Left lung (tissue), 10 donors: ENCODE data around the gene ZNF594. TPM values are rescaled to one million over a fixed set of nuclear protein-coding genes. Genes with fewer than 3 reads are reported as not detected.
"Not testable (repeated sequence)": the region's sequence is repeated elsewhere in the genome, so short reads cannot be mapped to it uniquely, and the experiment has no call there.

Experiments used
- ATAC-seq: fragments of 200-7000 bp; cut with Tn5 transposase; one replicate; pipeline ENCODE4 v1.9.1; 2020; ENCODE audit warnings: moderate library complexity
- DNase-seq, 4 donors: peaks; one replicate each; pipeline ENCODE4 v3.0.0-alpha.2; 2013 to 2020
- H3K27ac ChIP-seq, 2 donors: fragments of 200-600 bp; sonication (generic) in 1 of 2; one replicate each; pipeline versions ENCODE4 v1.5.0 to v1.8.0; 2020 to 2021
- H3K27me3 ChIP-seq, 2 donors: fragments of 200-600 bp; sonication (generic) in 1 of 2; one replicate each; pipeline versions ENCODE4 v1.5.0 to v1.8.0; 2020 to 2021
- H3K36me3 ChIP-seq, 2 donors: fragments of 200-600 bp; sonication (generic) in 1 of 2; one replicate each; pipeline versions ENCODE4 v1.5.0 to v1.8.0; 2020 to 2021
- H3K4me1 ChIP-seq, 2 donors: fragments of 200-600 bp; one replicate each; pipeline ENCODE4 v1.8.0; 2021
- H3K4me3 ChIP-seq, 2 donors: fragments of 200-600 bp; sonication (generic) in 1 of 2; one replicate each; pipeline versions ENCODE4 v1.5.0 to v1.8.0; 2020 to 2021; ENCODE audit warnings: mild to moderate bottlenecking in 1 of 2
- H3K9me3 ChIP-seq, 2 donors: fragments of 200-600 bp; sonication (generic) in 1 of 2; one replicate each; pipeline versions ENCODE4 v1.5.0 to v1.8.0; 2020 to 2021
- CTCF ChIP-seq, 2 donors: fragments of 200-600 bp; sonication (generic) in 1 of 2; IDR thresholded peaks; one replicate each; pipeline versions ENCODE4 v1.5.0 to v1.8.0; 2021; ENCODE audit warnings: antibody characterized with exemption in 2 of 2
- intact Hi-C, 2 donors: fragments of 100-400 bp; cut with DNase I; formaldehyde crosslinking; loops; one replicate each; pipeline versions ENCODE4 v1.11.2 to v1.14.2; 2022
- polyA plus RNA-seq, 6 donors: library from polyadenylated mRNA; unstranded; fragments of 120-200 nt; gene quantifications; one replicate each; pipeline ENCODE4 v1.2.1, GENCODE V29; 2013; ENCODE audit not compliant: insufficient read length in 6 of 6
- total RNA-seq, 2 donors: library from RNA; stranded (reverse); fragmentation: NEBNext Ultra II Directional; extraction: Animal tissue kit (Norgen Biotek cat#: 25700); gene quantifications; one replicate each; pipeline ENCODE4 v1.2.1, GENCODE V29; 2021
- donor health status: DM: no; HTN: yes; CAD: no.
- donor health status: DM: no; HTN: no; CAD: no.

The ZNF594 gene
- total and polyA plus RNA-seq, 8 donors: 6.5 to 22.5 (median 19.1) TPM

DNA sequence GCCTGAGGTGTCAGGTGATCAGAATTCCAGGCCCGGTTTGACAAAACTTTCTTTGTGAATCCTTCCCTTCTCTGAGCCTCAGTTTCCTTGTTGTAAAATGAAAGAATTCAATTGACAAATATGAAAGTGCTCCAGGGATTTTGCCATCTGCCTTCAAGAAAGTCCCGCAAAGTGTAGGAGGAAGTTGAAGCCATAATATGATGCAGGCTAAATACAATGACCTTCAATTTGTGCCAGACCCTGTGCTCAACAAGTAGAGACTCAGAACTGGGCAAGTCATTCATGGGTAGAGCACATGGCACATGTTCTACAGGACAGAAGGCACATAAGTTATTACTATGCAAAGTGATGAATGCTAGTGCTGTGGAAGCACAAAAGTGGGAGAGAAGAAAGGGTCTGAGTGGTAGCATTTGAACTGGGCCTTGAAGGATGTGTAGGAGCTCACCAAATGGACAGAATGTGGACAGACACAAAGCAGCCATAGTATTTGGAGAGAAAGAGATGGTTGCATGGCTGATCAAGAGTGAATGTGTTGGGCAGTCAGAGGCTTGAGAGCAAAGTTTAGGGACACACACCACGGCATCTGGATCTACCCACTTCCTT, 45.4 kb upstream of the ZNF594 start:
- no peak for ATAC-seq
- no peak for TF ChIP-seq CTCF (IDR thresholded peaks at IDR 0.05)

GRCh38 chr17:5234645-5235576, 43.2 kb upstream of the ZNF594 start, which contains the start of gene SCIMP:
Gene SCIMP, minus strand, starts transcription at chr17:5234860. Its CDS starts 105 bp downstream, at chr17:5234755.
- peak within 1 kb of the TSS in 1 of 2 donors; percentile 43 for H3K4me3 ChIP-seq
- no peaks in the 10 kb centered on the region for H3K36me3 ChIP-seq
- intact Hi-C loops: loop anchor here in 1 of 2 donors (5.0 kb wide), 1 partner anchor 38 kb away; no protein-coding TSS in a partner anchor
- H3K27ac ChIP-seq: peak within 1 kb of the TSS in 1 of 2 donors; percentile 73
- peaks cover 0 to 37% of the 10 kb centered on the region in 2 donors for H3K4me1 ChIP-seq
- ATAC-seq (peak; percentile 63), DNase-seq (peak in 1 of 4 donors; percentile 75)
- H3K9me3 ChIP-seq: no peaks in the 10 kb centered on the region
- TF ChIP-seq CTCF (IDR thresholded peaks at IDR 0.05): no peak
- no peaks in the 10 kb centered on the region for H3K27me3 ChIP-seq

More for the DNA sequence above, 45.4 kb upstream of the ZNF594 start:
- H3K4me3 ChIP-seq: no peak overlapping the region
- peaks cover 0 to 19% of the 10 kb centered on the region in 2 donors for H3K4me1 ChIP-seq
- no peak for DNase-seq
- H3K27me3 ChIP-seq: no peaks in the 10 kb centered on the region
- intact Hi-C loops: loop anchor here in 1 of 2 donors (5.0 kb wide), 1 partner anchor 40 kb away; no protein-coding TSS in a partner anchor
- no peak overlapping the region for H3K27ac ChIP-seq
- no peaks in the 10 kb centered on the region for H3K9me3 ChIP-seq
- H3K36me3 ChIP-seq: no peaks in the 10 kb centered on the region

DNA sequence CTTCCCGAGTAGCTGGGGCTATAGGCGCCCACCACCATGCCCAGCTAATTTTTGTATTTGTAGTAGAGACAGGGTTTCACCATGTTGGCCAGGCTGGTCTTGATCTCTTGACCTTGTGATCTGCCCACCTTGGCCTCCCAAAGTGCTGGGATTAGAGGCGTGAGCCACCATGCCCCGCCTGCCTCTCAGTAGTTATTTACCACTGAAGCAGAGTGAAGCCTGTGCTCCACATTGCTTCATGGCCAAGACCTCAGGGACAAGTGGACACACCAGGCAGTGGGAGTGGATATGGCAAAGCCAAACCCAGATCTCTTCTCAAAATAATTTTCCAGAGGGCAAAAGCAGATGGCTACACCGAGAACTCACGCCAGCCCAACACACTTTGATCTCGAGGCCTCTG, 41.8 kb upstream of the ZNF594 start:
- H3K27me3 ChIP-seq, H3K36me3 ChIP-seq, DNase-seq, H3K9me3 ChIP-seq, intact Hi-C loops, ATAC-seq: not testable (repeated sequence)
- H3K4me1 ChIP-seq: peaks cover 0 to 48% of the 10 kb centered on the region in 2 donors
- H3K27ac ChIP-seq: peak overlapping the region in 1 of 2 donors; percentile 73
- peak overlapping the region in 1 of 2 donors; percentile 43 for H3K4me3 ChIP-seq

DNA sequence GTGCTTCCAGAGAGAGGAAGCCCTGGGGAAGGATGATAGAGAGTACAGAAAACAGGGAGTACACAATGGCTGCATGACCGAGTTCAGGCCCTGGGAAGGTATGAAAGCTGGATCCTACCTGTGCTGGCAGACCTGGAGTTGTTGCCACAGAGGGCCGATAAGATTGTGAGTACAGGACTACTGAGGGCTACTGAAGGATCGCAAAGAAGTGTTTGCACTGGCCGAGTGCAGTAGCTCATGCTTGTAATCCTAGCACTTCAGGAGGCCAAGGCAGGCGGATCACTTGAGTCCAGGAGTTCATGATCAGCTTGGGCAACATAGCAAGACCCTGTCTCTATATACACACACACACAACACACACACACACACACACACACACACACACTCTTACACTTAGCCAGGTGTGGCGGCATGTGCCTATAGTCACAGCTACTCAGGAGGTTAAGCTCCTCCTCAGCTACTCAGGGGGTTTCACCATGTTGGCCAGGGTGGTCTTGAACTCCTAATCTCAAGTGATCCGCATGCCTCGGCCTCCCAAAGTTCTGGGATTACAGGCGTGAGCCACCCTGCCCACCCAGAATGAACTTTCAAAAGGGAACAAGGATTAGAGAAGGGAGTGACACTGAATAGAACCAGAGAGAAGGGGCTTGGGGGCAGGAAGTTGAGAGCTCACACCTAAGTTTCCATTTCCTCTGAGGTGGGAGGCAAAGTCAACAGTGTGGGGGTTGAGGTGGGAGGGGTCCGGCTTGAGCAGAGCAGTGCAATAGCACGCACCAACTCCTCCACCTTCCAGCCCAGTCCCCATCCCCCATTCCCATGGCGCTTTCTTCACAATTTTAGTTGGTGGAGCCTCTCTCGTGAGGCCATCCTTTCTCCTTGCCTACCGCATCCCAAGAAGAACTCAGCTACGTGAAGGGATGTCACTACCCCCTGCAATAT, 35.5 kb upstream of the ZNF594 start:
- peak in 1 of 4 donors; percentile 70 for DNase-seq

More for the DNA sequence above, 35.5 kb upstream of the ZNF594 start:
- intact Hi-C loops: no loop called here
- peak; percentile 96 for ATAC-seq
- Histone ChIP-seq H3K4me1 (peaks cover 0 to 66% of the 10 kb centered on the region in 2 donors), H3K27ac (peak overlapping the region; percentile 33 to 37), H3K27me3 (no peaks in the 10 kb centered on the region), H3K36me3 (peaks cover 0 to 13% of the 10 kb centered on the region in 2 donors), H3K9me3 (no peaks in the 10 kb centered on the region), H3K4me3 (no peak overlapping the region)
- TF ChIP-seq CTCF (IDR thresholded peaks at IDR 0.05): no peak
